ENCODE data around the gene RAD18.
A peak's percentile ranks its signal among the peaks of the same experiment; 100 is the strongest.

Gene RAD18

GRCh38 chr3:8891303-8891702 is 72.0 kb downstream of the RAD18 start:
- no peak for ATAC-seq

DNA sequence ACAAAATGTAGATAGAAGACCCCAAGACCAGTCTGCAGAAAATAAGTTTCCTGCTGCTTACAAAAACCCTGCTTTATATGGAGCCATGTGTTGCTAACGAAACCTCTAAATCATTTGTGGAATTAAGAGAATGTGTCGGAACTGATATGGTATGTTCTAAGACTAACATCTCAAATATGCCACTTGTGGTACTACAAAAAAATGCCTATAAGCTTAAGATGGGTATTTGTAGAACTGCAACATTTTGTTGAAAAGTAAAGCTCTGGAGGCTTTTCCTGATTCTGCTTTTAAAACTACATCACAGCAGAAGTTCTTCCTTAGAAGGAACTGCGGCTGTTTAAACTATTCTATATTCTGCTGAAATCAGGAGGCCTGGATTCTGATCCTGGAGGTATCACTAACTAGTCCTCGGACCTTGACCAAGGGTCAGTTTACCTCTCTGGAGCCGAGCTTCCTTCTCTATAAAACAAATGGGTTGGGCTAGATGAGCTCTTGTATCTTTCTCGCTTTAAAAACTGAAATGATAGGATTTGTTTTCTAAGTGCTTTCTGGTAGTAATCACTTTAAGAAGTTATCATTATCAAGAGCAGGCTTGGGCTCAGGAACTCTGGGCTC is 74.9 kb downstream of the RAD18 start:
- no peak for ATAC-seq

GRCh38 chr3:8887435-8888300 is 75.6 kb downstream of the RAD18 start:
- no peak for ATAC-seq

- no peak for ATAC-seq
Observed at GRCh38 chr3:8886546-8886945, 76.7 kb downstream of the RAD18 start.

DNA sequence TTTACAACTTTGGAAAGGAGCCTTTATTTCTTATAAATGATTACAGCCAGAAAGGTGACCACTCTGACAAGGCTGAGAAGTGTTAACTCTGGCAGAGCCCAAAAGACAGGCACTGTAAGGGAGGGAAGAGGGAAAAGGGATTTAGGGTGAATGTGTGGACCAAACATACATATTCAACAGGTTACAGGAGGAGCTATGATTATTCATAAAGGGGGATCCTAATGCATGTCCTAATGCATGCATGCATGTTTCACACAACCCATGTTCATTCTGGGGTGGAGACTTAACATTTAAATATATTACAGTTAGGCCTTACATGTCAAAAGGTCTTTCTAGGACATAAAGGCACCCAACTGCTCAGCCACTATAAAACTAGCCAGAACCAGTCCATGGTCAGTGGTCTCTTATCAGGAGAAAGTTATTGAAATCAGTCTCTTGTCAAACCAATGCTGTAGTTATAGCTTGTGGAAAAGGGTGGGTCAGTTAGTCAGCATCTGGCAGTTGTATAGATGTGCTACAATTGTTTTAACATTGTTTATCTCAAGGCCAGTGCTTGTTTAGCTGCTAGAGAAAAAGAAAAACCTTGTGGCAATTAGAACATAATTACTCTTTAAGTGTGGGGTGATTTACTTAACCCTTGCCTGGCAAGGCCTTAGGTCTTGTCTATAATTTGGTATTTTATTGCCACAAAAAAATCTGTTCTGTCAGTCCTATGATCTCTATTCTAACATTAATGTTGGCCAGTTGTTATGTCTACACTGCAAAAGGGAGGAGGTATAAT is 77.5 kb downstream of the RAD18 start:
- no peak for ATAC-seq

GRCh38 chr3:8884630-8885290 is 78.5 kb downstream of the RAD18 start:
- no peak for ATAC-seq

- peak in 1 of 2 donors; percentile 35 for ATAC-seq
Observed at GRCh38 chr3:8882642-8883041, 80.6 kb downstream of the RAD18 start.

DNA sequence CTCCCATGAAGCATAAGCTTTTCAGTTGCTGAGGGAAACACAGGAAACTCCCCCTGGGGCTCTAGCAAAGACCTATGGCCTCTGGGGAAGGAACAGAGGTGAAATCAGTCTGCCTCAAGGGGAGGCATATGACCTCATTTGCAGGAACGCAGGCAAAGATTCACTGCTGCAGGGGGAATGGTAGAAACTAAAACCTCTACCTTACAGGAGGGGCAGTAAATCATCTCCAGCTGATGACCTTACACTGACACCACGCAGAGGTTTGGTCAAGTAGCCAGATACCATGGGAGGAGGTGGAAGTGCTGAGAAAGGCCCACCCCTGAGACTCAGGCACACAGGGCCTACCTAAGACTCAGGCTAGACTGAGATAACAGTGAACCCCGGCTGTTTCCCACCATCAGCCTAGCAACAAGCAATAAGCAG is 81.1 kb downstream of the RAD18 start:
- ATAC-seq, result peak in 1 of 2 donors; percentile 21

DNA sequence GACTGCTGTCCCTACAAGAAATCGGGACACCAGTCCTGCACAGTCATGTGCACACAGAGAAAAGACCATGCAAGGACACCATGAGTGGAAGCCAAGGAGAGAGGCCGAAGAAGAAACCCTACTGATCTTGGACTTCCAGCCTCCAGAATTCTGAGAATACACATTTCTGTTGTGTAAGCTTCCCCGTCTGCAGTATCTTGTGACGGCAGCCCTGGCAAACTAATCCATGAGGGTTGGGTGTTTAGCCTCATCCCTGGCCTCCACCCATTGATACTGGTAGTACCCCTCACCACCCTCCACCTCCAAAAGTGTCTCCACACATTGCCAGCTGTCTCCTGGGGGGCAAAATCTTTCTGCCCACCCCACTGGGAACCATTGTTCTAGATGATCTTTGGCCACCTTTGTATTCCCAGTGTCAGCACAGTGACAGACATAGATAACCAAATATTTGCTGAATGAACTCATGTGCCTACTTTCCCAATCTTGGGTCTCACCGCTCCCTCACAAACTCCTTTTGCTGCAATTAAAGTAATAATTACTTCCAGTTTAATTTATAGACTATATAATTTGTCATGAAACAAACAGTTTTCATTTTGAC is 83.8 kb downstream of the RAD18 start:
- no peak for ATAC-seq

GRCh38 chr3:8875836-8876235 is 87.4 kb downstream of the RAD18 start:
- no peak for ATAC-seq

- ATAC-seq, result no peak
Observed at GRCh38 chr3:8873740-8874139, 89.5 kb downstream of the RAD18 start.

- ATAC-seq, result no peak
Observed at GRCh38 chr3:8872261-8872660, 91.0 kb downstream of the RAD18 start.

GRCh38 chr3:8871306-8871705 is 92.0 kb downstream of the RAD18 start:
- no peak for ATAC-seq

DNA sequence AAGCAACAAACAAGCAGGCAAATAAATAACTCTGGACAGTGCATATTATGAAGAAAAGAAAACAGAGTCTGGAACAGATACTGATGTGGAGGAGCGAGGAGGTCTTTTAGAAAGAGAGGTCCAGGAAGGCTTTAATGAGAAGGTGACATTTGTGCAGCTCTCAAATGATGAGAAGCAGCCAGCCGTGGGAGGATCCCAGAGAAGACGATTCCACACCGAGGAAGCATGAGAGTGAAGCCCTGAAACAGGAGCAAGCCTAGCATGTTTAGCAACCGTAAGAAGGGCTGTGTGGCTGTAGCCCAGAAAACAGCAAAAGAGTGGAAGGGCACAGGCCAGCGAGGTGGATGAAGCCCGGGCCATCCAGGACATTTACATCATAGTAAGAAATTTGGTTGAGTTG is 93.1 kb downstream of the RAD18 start:
- no peak for ATAC-seq

- ATAC-seq, result no peak
Observed at GRCh38 chr3:8869613-8870012, 93.7 kb downstream of the RAD18 start.

DNA sequence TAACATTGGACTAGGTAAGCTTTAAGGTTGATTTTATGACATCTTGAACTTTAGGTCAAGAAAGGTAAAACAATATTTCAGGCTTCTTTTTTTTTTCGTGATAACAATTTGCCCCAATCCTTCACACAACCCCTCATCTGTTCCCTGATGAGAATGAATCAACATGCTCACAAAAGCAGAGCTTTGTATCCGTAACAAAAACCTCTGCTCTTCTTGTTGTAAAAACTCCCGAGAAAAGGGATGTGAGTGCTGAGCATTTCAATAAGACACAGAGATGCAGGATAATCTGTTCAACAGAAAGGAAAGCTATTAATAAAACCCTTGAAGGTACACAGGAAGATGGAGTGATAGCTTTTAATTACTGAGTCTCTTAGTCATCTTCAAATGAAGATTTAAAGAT is 94.3 kb downstream of the RAD18 start:
- ATAC-seq, result no peak

DNA sequence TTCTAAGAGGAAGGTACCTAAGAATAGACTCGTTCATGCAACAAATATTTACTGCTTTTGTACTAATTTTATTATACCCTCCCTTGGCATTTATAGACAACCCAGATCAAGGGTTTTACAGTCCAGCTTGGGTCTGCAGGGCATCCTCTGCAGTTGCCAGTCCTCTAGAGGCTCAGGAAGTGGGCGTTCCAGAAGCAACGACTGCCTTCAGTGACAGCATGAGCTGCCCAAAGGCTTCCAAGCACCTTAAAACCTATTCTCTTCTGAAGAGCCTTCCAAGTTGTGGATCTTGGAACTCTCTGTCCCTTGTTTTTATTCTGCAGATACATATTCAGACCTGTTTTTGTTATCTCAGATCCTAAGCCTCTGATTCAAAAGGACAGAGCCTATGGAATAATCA is 95.6 kb downstream of the RAD18 start:
- ATAC-seq, result no peak

GRCh38 chr3:8865697-8866096 is 97.6 kb downstream of the RAD18 start:
- no peak for ATAC-seq

DNA sequence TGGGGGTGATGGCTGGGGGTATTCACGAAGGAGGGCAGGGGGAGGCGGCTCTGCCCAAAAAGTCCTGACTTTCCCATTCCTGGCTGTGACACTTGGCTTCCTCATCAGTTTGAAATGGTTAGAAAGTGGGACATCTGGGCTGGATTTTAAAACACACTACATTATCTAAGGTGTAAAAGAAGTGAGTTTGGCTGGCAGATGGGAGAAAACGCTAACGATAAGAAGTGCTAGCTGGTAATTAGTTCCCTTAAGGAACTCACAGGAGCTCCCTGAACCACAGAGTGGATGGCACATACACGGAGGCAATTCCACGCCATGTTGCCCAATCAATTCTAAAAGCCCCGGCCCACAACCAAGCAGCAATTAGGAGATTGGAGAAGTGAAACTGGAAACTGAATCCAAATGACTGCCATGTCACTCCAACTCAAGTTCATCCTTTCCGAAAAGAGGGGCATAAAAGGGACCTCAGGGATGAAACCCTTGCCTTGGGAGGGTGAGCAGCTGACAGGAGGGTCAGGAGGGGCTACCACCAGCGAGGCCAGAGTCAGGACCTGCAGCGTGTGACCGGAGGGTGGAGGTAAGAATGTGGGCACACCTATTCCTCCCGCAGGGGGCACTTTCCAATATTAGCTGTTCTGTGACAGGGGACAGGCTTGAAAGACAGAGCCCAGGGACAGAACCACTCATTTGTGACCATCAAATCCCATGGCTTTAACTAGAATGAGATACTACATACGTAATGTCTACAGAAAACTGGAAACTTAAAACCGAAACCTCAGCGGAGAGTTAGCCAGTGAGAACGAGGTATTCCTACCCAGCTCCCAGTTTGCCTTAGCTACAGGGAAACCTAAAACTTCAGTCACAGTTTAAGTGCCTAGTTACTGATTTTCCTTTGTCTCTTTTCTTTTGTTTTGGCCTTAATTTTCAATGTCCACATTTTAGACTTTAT is 98.6 kb downstream of the RAD18 start:
- ATAC-seq, result no peak

GRCh38 chr3:8863891-8864290 is 99.4 kb downstream of the RAD18 start:
- ATAC-seq, result no peak

- peak in 1 of 2 donors; percentile 13 for ATAC-seq
Observed at GRCh38 chr3:8857720-8858367, 105.4 kb downstream of the RAD18 start.

Data from activated CD4-positive, CD25-positive, alpha-beta regulatory T cell treated with anti-CD3 and anti-CD28 coated beads, Interleukin-2, amount 50 U/mL, for 24 hours (primary cell).